ENCODE measurements around the gene TNFRSF12A. TPM values are rescaled to one million over a fixed set of nuclear protein-coding genes. Genes with fewer than 3 reads are reported as not detected.

The TNFRSF12A gene
- total and polyA plus RNA-seq, 2 of the 8 experiments (the other 6 are each of a cell fraction or from before 2014, with no cell fraction given) = 81.0 to 82.5 TPM

DNA sequence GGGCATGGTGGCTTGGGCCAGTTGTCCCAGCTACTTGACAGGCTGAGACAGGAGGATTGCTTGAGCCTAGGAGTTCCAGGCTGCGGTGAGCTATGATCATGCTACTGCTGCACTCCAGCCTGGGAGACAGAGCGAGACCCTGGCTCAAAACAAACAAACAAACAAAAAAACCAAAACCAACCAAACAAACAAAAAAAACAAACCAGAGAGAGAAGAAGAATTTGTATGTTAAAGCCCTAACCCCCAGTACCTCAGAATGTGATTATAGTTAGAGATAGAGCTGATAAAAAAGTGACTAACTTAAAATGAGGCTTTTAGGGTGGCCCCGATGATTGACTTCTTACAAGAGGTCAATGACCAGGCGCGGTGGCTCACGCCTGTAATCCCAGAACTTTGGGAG lies 24.5 kb downstream of the TNFRSF12A start:
- H2AK5ac ChIP-seq (ENCODE audit: low read depth, low read length) = no peak overlapping the region
- no peak overlapping the region for H4K5ac ChIP-seq (ENCODE audit: insufficient read length, low read depth, low read length)
- FAIRE-seq (no peak), DNase-seq (ENCODE audit: low read depth in 1 of 2, low spot score in 2 of 2) (no peak)
- POLR2A ChIA-PET (ENCODE audit: partially characterized antibody) = interaction anchor here (0.7 to 34.8 kb wide), 6 partner anchors 11 to 58 kb away, joined by 3 to 1808 read pairs (median 6); partner anchors contain the start of genes CLDN6, CLDN9, HCFC1R1 and THOC6
- no peak overlapping the region for H2BK120ac ChIP-seq (replicated peaks; ENCODE audit: low read depth, low read length)
- H4K91ac ChIP-seq (replicated peaks; ENCODE audit: insufficient read length, low read length) = no peak overlapping the region
- H3K27me3 ChIP-seq (replicated peaks in 1 of 4; ENCODE audit: control insufficient read depth in 3 of 4, extremely low read depth in 1 of 4, insufficient read depth in 3 of 4, low read length in 3 of 4) = peaks cover 0 to 8% (median 3%) of the 10 kb centered on the region in 4 experiments; a peak in 6 of 7 replicates
- no peak overlapping the region for H2BK5ac ChIP-seq (ENCODE audit: low read depth, low read length)
- H3K4me1 ChIP-seq (replicated peaks in 1 of 4; ENCODE audit: control insufficient read depth in 3 of 4, insufficient read depth in 4 of 4, low read length in 3 of 4) = peaks cover 0 to 3% (median 0%) of the 10 kb centered on the region in 4 experiments; a peak in 2 of 7 replicates
- H3K23me2 ChIP-seq (ENCODE audit: low read depth, low read length) = peaks cover 4% of the 10 kb centered on the region; the same call in 1 of the 2 replicates
- H3K4me2 ChIP-seq (ENCODE audit: insufficient read depth in 1 of 2, low read depth in 2 of 2, low read length in 2 of 2) = peak overlapping the region in 1 of 2 experiments; percentile 84; a peak in 1 of 4 replicates
- no peak for TF ChIP-seq KDM4A (IDR thresholded peaks at IDR 0.05; ENCODE audit: low read depth, low read length, severe bottlenecking)
- no peak for TF ChIP-seq CBX5 (IDR thresholded peaks at IDR 0.05; ENCODE audit: low read depth, low read length)
- no peak for TF ChIP-seq RBBP5 (IDR thresholded peaks at IDR 0.05; ENCODE audit: borderline replicate concordance, low read depth, low read length)
- TF ChIP-seq POU5F1 (IDR thresholded peaks at IDR 0.05; ENCODE audit: low read depth, low read length) = no peak
- TF ChIP-seq TBP (IDR thresholded peaks at IDR 0.05; ENCODE audit: low read depth, low read length) = no peak
- TF ChIP-seq NRF1 (IDR thresholded peaks at IDR 0.05; ENCODE audit: low read depth, low read length) = no peak
- no peak for TF ChIP-seq JUN (IDR thresholded peaks at IDR 0.05; ENCODE audit: low read depth, low read length)
- TF ChIP-seq SRF (IDR thresholded peaks at IDR 0.05; ENCODE audit: low read depth, low read length) = no peak
- TF ChIP-seq FOSL1 (IDR thresholded peaks at IDR 0.05; ENCODE audit: insufficient read depth, low read depth, low read length) = no peak
- no peak for TF ChIP-seq TAF7 (optimal IDR thresholded peaks at IDR 0.05; ENCODE audit: borderline replicate concordance, low read depth, low read length)
- no peak overlapping the region for H2BK20ac ChIP-seq (ENCODE audit: low read length)
- H3K23ac ChIP-seq (ENCODE audit: insufficient read length) = no peak overlapping the region
- H3K4ac ChIP-seq (replicated peaks; ENCODE audit: insufficient read length, low read depth, low read length) = no peak overlapping the region
- no peaks in the 10 kb centered on the region for H3K79me1 ChIP-seq (ENCODE audit: low read depth, low read length)
- peaks cover 0 to 5% of the 10 kb centered on the region in 2 experiments; a peak in 1 of 4 replicates for H3K79me2 ChIP-seq (ENCODE audit: control insufficient read depth in 1 of 2, insufficient read depth in 2 of 2, low read length in 2 of 2)
- CTCF ChIA-PET (ENCODE audit: partially characterized antibody) = interaction anchor here (0.6 to 8.0 kb wide), 5 partner anchors 12 to 562 kb away, joined by 3 to 98 read pairs (median 7); no protein-coding TSS in a partner anchor
- H3K9ac ChIP-seq (replicated peaks in 1 of 4; ENCODE audit: extremely low read depth in 1 of 4, low read depth in 3 of 4, low read length in 3 of 4) = no peak overlapping the region
- H3K9me3 ChIP-seq (ENCODE audit: insufficient read depth in 2 of 2, low read depth in 1 of 2, low read length in 1 of 2) = no peaks in the 10 kb centered on the region
- no peak overlapping the region for H3K56ac ChIP-seq (replicated peaks; ENCODE audit: insufficient read length, low read depth, low read length)
- H2AFZ ChIP-seq (ENCODE audit: low read length) = no peak overlapping the region
- H4K20me1 ChIP-seq (replicated peaks in 1 of 2; ENCODE audit: control insufficient read depth in 1 of 2, insufficient read depth in 2 of 2, low read length in 2 of 2) = peaks cover 0 to 5% of the 10 kb centered on the region in 2 experiments
- no peak overlapping the region for H2BK12ac ChIP-seq (ENCODE audit: low read depth, low read length)
- no peaks in the 10 kb centered on the region for H3K36me3 ChIP-seq (ENCODE audit: control insufficient read depth in 2 of 4, insufficient read depth in 4 of 4, low read length in 3 of 4)
- H2BK15ac ChIP-seq (ENCODE audit: low read length) = no peak overlapping the region
- H3K14ac ChIP-seq (ENCODE audit: insufficient read length) = no peak overlapping the region
- no peak overlapping the region for H3K27ac ChIP-seq (ENCODE audit: low read depth, low read length)
- H3K18ac ChIP-seq (ENCODE audit: extremely low read depth, low read length) = no peak overlapping the region
- H3K4me3 ChIP-seq (ENCODE audit: extremely low read depth in 1 of 4, insufficient read depth in 2 of 4, low read depth in 3 of 4, low read length in 4 of 4) = peak overlapping the region in 1 of 4 experiments; percentile 89; a peak in 2 of 8 replicates
- H4K8ac ChIP-seq (ENCODE audit: extremely low read depth, insufficient read depth, low read length) = no peak overlapping the region
- WGBS, 2 experiments (ENCODE audit: extremely low coverage in 1 of 2, insufficient coverage in 1 of 2, insufficient read length in 1 of 2, insufficient replicate concordance in 2 of 2, low coverage in 1 of 2, low lambda C conversion rate in 2 of 2, missing lambda C conversion rate in 1 of 2) = 99% methylated on average over 6 of the region's 6 CpGs; no CpG with 5 or more reads in 1 of the 2 experiments
